B cell (primary cell): Measurements from ENCODE around the gene TTC9.

Experiments used
- CTCF ChIP-seq: fragments of 200-600 bp; IDR thresholded peaks from one replicate; pipeline ENCODE4 v1.8.0; 2022; ENCODE audit warnings: antibody characterized with exemption, mild to moderate bottlenecking
- EZH2 ChIP-seq: IDR thresholded peaks from 2 replicates; pipeline ENCODE4 v1.6.1; 2012; ENCODE audit warnings: borderline replicate concordance, low read depth, mild to moderate bottlenecking, moderate library complexity, low read length; ENCODE audit not compliant: insufficient read depth, poor library complexity, severe bottlenecking

GRCh38 chr14:70716958-70717357 is 75.2 kb downstream of the TTC9 start:
- no peak for TF ChIP-seq CTCF
- no peak for TF ChIP-seq EZH2
